GM19240 (cell line): ENCODE measurements around the gene MLPH.
A peak's percentile ranks its signal among the peaks of the same experiment; 100 is the strongest.

ENCODE experiments used
- DNase-seq: peaks from one replicate; pipeline ENCODE4 v3.0.0; 2011; ENCODE audit warnings: low spot score; ENCODE audit not compliant: insufficient read length

Gene MLPH, protein sequence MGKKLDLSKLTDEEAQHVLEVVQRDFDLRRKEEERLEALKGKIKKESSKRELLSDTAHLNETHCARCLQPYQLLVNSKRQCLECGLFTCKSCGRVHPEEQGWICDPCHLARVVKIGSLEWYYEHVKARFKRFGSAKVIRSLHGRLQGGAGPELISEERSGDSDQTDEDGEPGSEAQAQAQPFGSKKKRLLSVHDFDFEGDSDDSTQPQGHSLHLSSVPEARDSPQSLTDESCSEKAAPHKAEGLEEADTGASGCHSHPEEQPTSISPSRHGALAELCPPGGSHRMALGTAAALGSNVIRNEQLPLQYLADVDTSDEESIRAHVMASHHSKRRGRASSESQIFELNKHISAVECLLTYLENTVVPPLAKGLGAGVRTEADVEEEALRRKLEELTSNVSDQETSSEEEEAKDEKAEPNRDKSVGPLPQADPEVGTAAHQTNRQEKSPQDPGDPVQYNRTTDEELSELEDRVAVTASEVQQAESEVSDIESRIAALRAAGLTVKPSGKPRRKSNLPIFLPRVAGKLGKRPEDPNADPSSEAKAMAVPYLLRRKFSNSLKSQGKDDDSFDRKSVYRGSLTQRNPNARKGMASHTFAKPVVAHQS

GRCh38 chr2:237486819-237487448 lies at the start of gene MLPH:
TSS of gene MLPH (plus strand) at chr2:237487251. CDS start at chr2:237493427, 6,176 bp downstream.
- DNase-seq, result no peak

DNA sequence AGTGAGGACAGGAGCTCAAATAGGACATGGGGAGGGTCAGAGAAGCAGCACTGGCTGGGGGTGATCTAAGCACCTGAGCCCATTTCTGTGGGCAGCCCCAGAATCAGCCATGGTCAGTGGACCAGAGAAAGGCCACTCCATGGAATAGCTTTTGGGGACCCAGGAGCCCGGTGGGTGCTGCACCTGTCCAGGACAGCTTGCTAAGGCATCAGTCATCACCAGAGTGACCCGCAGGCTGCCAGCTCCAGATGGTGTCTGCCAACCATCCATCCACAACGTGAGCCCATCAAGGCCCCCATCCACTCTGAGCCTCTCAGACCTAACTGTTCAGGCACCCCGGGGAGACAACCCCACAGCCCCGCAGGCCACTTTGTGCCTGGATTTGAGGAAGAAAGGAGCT lies 49.5 kb upstream of the MLPH start:
- no peak for DNase-seq

DNA sequence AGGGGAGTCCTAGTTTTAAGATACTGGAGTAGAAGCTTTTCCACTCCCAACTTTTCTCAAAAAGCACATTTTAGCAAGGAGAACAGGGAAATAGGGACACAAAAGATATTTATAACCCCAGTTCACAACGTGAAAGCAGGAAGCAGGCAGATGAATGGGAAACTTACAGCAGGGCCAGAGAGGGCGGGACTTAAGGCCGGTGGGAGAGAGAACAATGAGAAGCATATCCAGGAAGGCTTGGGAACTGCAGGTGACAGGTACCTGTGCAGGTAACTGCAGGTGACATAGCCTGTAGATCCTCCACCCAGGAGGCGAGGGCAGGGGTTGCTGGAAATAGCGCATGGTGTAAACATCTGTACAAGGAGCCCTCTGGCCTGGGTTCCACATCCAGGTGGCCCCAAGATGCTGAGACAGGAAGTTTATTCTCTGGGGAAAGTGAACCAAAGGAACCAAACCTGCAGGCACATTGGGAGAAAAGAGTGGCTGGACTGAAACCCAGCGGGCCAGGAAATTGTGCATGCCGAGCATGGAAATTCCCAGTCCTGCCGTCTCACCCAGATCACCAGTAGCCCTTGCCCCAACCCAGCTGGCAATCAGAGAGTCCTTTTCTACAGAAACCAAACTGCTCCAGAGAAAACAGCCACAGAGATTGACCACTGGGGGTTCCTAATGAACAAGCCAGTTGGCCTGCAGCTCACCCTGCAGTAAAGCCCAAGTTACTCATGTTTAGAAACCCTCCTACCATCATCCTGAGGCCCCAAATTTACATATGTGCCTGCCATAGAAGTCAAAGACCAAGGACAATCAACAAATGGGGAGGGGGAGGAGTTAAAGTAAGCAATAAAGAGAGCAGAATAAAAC lies 48.7 kb upstream of the MLPH start:
- no peak for DNase-seq

DNA sequence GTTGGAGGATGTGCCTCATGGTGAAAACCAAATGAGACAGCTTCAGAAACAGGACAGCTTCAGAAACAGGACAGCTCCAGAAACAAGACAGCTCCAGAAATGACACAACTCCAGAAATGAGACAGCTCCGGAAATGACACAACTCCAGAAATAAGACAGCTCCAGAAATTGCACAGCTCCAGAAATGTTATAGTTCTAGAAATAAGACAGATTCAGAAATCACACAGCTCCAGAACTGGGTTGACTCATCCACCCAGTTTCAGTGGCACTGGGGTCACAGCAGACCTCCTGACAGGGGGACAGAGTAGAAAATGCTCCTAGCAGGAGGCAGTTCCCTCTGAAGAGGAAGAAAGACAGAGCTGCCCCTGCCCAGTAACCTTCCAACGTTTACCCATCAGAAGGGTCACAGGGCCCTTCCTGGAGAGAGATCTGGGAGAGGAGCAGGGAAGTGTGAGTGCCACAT lies 46.2 kb upstream of the MLPH start:
- peak; percentile 35 for DNase-seq

DNA sequence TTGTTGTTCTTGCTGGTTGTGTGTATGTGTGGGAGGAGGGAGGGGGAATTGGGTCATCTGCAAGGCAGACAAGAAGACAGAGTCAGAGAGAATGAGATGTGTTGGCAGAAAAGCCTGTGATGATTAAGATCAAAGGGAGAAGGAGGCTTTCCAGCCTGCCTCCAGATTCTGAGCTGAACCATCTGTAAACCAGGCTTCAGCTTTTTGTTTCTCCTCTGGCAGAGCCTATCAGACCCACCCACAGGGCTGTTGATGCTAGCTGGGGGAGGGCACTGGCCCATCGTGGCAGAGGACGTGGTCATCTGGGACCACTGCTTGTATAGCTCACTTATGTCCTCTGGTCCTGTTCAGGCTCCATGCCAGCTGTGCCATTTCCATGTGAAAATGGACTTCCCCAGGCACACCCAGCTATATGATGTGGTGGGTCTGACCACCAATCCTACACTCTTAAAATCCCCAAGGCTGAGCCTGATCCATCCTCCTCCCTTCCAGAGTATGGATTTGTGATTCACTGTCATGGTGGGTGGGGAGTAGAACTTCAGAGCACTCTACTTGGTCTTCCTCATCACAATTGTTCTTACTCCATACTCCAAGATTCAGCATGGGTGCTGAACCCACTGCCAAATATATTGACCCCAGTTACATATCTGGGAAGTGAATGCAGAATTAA lies 45.3 kb upstream of the MLPH start:
- DNase-seq, result no peak

DNA sequence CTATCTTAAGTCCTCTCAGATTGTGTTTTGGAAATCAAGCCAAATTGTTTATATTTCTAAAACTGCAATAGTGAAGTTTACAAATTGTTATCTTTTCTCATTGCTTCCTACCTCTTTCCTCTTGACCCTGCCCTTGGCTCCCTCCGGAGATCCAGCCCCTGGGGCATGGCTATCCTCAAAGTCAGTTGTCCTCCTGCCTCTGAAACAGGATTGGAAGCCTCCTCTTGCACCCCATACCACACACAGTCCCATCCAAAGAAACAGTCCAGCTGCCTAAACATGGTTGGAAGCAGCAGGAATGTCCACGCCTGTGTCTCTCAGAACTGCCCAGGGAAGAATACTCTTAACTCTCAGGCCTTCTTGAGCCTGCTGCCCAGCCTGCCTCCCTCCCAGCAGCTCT lies 43.0 kb upstream of the MLPH start:
- no peak for DNase-seq

DNA sequence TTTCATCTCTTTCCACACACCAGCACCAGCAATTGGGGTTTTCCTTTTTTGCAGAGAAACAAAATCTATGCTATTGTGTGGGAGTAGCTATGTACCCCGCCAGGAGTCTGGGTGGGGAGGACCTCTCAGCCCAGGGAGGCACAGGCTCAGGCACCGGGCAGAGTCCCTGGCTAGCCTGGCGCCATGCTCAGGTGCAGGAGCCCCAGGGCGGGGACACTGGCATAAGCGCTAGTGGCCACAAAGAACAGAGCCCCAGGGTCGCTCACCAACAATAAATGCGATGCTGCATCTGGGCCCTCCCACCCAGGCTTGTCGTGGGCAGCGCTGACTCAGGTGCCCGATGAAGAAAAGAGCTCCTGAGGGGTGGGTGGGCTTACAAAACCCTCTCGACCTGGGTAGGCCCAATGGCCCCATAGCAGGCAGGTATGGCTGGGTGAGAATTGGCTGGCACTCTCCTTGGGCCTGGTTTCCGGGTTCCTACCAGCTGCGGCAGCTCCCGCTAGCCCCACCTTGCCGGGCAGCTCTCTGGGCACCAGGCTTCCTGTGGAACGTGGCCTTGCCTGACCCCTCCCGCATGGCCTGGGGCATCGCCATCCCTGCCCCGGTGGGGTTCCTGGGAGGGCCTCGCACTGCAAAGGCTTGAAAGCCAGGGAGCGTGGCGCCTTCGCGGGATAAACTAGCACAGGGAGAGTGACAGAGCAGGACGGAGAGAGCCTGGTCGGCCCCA lies 41.3 kb upstream of the MLPH start:
- DNase-seq, result no peak

DNA sequence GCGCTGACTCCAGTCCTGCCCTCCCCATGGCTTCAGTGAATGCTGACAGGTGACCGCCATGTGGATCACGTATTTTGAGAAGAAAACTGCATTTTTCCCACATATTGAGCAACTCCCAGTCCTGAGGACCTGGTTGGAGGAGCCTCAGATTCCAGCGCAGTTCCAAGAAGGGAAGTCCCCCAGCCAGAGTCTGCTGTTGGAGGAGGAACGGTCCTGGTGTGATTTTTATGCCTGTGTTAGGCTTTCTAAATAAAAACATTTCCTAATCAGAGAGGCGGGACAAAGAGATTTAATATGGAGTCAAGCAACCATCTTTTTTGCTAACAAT lies 40.7 kb upstream of the MLPH start:
- DNase-seq, result no peak

- no peak for DNase-seq
Measured at GRCh38 chr2:237447496-237447895, 39.6 kb upstream of the MLPH start.

GRCh38 chr2:237448171-237448570 lies 38.9 kb upstream of the MLPH start:
- DNase-seq, result no peak

DNA sequence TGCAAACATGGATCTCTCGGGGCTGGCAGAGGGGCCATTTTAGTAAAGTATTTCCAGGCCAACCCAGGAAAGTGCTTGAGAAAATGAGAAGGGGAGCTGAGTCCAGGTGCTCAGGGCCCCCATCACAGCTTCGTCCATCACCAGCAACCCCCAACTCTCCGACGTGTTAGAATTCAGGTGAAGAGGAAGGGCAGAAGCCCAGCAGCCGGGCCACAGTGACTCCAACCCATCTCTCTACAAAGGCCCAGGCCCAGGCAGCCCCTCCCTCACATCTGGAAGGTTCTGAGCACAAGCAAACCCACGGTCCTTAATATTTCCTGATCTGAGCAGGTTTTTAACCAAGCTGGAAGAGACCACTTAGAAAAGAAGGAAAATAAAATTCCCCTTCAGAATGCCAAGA lies 38.4 kb upstream of the MLPH start:
- DNase-seq, result no peak

DNA sequence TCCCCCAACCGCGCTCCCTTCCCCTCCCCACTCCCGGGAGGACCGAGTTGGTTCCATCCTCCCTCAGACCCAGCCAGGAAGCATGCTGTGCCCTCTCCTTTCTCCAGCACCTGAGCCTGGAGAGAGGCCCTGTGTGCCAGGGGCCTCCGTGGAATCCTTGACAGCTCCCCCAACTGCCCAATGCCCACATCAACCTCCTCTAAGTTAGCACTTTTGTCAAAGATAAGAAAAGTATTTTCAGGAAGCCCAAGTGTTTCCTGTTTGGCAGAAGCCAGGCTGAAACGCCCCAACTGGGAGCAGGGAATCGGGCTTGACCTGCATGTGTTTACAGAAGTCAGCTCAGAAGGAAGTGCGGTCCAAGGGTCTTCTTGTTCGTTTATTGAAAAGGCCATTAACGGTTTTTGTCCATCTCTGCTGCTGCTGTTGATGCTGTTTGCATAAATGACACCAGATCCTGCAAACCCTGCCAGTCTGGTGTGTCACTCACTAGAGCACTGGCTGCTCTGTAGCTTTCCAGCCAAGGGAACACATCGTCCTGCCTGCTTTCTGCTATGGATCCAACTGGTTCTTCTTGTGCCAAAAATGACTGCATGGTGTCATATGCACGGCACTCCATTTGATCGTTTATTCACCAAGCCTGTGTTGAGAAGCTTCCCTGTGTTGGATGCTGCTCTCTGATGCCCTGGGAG lies 37.7 kb upstream of the MLPH start:
- DNase-seq, result no peak

DNA sequence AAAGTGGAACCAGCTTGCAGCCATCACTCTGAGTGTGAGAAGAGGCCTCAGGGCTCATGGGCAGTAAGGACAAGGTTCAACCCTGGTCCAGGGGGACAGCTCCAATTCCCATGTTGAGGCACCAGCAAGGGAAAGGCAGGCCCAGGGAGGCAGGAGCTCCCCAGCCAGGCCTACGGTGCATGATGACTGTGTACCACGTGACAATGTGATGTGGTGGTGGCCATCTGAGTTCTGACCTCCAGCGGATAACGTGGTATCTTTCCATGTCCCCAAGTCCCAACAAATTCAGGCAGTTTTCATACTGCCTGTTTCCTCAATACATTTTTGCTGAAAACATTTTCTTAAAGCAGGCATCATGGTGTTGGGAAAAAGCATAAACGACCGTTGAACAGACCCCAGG lies 36.9 kb upstream of the MLPH start:
- no peak for DNase-seq

GRCh38 chr2:237450583-237450982 lies 36.5 kb upstream of the MLPH start:
- no peak for DNase-seq

DNA sequence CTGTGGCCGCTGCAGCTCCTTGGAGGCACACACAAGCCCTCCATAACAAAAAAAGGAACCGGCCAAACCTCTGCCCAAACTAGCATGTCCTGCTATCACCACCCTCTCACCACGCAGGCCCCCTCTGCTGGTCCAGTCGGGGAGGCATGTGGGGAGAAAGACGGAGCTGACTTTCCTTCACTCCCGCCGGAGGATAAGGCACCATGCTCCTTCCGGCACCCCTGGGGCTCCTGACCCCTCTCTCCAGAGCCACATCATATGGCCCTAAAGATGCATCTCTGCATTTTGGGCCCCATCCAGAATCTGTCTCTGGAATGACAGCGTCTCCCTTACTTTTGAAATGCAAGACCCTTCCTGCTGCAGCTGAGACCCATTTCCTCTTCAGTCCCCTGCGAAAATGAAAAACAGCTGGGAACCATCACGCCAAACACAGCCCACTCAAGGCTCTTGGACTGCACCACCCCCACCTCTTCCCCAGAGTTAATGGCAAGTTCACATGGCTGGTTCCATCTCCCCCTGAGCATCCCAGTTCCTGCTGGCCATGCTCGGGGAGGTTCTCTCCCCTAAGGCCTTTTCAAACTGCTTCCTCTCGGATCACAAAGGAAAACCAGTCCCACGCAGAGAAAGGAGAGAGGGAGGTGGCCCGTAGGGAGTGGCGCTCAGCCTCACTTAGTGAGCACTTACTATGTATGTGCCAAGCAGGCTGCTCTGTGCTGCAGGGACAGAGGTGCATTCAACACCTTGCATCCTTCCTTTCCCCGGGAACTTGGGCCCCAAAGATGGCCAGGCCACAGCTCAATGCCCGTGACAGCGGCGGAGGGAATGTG lies 35.2 kb upstream of the MLPH start:
- no peak for DNase-seq

DNA sequence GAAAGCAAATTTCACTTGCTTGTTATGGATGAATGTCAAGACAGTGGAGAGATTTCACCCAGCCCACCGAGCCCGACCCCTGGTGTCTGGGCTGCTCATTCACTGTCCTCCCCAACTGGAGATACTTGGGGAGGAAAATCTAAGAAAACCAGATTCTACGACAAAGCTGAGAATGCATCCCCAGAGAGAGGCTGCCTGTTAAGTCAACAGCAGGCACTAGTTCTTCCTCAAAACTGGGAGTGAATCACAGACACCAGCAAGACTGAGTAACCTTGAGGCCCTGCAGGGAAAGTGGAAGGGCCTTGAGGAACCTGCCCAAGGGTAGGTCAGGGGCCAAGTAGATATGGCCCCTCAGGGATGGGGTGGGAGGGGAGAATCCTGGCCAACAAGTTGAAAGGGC lies 34.2 kb upstream of the MLPH start:
- DNase-seq, result no peak

- no peak for DNase-seq
Measured at GRCh38 chr2:237453671-237454070, 33.4 kb upstream of the MLPH start.

GRCh38 chr2:237455764-237456163 lies 31.3 kb upstream of the MLPH start:
- no peak for DNase-seq

DNA sequence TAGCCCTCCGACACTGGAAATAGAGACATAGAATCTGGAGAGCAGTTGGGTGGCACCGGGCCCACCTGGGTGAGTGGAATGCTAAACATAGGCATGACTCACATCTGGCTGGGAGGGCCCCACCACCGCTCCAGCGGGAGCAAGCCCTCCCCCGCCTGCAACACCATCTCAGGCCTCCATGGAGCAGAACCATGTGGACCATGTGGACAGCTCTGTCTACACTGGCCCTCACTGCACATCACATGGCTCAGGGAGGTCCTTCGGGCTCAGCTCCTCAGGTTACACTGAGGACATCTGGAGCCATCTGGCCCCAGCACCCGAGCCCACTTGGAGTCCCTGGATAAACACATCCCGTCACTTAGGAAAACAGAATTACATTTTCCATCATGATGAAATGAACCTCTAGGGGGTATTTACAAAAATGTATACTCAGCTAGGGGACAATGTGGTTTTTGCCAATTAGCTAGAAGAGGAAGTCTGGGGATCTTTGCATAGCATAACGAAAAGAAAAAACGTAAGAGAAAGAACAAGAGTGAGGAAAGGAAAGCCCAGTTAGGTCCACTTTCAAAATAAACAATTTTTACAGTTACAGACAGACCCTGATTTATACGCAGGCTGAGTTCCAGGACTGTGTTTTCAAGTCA lies 30.7 kb upstream of the MLPH start:
- DNase-seq, result no peak
